Cortex of kidney (tissue), 1 donor: Measurements from ENCODE around the gene PACRG.
"Not testable (repeated sequence)": the region's sequence is repeated elsewhere in the genome, so short reads cannot be mapped to it uniquely, and the experiment has no call there.

Experiments
- DNase-seq: peaks from one replicate; lab custom pipeline; 2025; lab: John Stamatoyannopoulos, UW

PACRG gene

DNA sequence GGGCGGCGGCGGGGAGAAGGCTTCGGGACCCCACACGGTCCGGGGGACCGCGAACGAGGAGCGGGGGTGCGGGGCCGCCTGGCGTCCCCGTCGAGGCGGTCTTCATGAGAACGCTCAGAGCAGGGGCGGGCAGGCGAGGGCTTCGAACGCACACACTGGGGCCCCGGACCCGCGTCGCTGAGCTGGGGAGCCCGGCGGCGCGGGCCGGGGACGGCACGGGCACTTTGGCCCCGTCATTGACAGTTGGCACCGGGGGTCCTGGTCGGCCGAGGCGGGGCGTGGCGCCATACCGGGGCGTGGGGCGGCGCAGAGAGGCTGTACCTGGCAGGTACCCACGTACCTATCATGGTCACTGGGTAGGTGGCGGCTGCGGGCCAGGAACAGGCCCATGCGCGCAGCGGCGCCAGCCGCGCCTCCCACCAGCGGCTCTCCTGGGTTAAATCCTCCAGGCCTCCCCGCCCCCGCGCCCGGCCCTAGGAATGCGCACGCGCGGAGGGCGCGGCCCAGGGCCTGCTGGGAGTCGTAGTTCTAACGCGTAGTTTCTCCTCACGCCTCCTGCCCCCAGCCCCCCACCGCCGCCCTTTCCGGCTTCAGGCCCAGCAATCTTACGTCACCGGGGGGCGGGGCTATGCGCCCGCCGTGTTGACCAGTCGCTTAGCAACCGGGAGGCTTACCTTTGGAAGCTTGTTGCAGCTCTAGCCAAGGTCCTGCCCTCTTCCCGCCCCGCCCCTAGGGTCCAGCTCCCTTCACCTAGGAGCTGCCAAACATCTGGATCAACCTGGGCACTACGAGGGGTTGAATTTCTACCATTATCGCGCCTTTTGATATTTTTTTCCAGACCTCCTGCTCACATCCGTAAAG, at the start of gene PACRG, which contains the start of gene PRKN:
PACRG (plus strand) TSS at position 653 of the 861 bp plus-strand sequence.
PRKN (minus strand) TSS at position 445 of the 861 bp plus-strand sequence.
- DNase-seq = peak; percentile 82

DNA sequence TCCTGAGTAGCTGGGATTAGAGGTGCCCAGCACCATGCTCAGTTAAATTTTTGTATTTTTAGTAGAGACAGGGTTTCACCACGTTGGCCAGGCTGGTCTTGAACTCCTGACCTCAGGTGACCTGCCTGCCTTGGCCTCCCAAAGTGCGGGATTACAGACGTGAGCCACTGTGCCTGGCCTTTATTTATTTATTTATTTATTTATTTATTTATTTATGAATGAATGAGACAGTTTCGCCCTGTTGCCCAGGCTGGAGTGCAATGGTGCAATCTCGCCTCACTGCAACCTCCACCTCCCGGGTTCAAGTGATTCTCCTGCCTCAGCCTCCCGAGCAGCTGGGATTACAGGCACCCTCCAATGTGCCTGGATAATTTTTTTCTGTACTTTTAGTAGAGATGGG, 48.9 kb upstream of the PACRG start:
- DNase-seq = not testable (repeated sequence)

DNA sequence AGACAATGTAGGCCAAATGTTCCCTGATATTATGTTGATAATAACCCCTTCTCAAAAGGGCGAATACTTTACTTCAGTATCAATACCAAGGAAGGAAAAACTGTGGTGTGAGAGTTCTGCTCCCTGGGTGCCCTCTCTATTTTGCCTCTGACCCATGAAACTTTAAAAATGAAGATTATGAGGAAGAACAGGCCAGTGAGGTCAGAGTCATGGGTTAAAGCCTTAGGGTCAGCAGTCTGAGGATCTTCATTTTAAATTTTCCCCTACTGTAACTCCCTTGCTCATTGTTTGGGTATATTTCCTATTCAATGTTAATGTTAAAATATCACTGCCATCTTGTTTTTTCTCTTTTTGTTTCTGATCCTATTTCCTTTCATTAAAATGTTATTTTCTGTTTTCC, 48.1 kb upstream of the PACRG start:
- DNase-seq = no peak

DNA sequence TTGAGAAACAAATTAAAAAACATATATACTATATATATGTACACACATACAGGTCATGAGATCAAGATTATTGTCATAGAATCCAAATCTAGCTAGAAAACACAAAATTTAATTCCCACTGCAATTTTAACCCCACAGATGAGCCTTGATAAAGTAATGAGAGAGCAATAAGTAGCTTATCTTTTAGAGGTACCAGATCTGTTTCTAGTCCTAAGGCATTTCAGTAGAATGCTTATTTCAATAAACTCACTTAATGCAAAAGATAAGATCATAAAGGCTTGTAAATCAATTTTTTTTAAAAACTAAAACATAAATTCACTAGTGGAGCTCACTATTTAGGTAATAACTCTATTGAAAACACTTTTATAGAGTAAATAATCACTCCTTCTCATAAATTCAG, 47.4 kb upstream of the PACRG start:
- DNase-seq = no peak

DNA sequence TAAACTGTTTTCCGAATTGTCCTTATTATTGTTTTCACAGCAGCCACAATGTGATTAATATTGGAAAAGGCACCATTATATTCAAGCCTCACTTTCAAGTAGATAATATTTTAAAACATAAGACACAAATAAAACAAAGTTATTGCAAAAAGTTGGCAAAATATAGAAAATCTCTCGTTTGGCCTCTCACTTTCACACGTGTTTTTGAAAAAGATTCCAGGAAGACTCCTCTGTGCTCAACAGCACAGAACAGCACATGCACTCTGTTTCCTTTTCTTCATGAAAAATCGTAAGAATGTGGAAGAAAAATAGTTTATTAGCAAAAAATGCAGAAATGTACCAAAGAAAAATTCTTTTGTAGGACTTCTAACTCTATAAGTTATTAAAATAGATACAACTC, 46.9 kb upstream of the PACRG start:
- no peak for DNase-seq

DNA sequence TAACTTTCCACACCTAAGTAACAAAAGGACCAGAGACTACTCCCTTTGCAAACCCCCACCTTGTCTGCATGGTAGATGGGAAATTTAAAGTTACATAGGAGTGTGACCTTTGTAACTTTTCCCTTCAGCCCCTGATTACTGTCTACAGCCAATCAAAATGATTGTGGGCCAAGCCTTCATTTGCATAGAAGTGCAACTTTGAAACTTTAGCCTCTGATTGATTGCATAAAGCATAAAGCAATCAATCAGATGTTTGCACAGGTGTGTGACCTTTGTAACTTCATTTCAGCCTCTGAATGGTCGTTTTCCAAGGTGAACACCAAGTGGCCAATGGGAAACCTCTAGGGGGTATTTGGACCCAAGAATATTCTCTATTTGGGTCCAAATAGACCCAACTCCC, 46.3 kb upstream of the PACRG start:
- no peak for DNase-seq

DNA sequence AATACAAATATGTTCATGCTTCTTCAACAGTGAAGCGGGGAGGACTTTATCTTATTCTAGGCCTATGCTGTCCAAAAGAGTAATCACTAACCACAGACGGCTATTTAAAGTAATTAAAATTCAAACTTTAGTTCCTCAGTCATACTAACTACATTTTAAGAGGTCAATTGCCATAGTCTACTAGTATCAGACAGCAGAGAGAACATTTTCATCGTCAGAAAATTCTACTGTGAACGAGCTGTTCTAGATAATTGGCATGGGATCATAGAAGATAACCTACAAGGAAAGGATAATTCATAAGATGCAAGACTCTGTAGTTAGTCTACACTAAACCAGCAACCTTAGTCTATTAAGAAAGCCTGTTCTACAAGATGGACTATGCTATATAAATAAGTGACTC, 44.6 kb upstream of the PACRG start:
- no peak for DNase-seq

DNA sequence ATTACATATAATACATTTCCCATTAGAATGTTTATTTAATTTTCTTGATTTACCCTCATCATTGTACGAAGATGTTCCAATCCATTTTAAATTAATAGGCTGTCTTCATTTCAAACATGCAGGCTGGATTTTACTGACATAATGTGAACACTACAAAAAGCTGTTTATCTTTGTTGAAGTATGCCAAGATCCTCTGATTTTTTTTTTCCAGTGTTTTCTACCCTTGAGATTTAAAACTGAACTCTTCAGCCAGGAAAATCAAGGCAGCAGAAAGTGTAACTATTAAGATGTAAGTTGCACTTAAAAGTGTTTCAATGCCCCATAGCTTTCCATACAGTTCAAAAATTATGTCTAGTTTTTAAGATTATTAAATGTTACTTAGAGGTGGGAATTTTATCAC, 43.7 kb upstream of the PACRG start:
- no peak for DNase-seq

DNA sequence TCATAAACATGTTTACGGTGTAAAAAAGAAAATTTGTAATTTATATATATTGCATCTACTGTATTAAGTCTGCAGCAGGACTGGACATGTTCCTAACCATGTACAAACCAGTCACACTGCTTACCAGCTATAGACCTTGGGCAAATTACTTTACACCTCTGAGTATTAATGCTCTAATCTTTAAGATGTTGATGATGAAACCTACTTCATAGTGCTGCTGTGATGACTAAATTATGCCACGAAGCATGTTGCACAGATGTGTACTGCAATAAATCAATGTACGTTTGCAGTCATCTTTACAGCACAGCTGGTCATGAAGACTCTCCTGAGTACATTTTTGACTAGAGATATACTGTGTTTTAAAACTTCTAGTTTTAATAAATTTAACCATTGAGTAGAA, 42.8 kb upstream of the PACRG start:
- no peak for DNase-seq

DNA sequence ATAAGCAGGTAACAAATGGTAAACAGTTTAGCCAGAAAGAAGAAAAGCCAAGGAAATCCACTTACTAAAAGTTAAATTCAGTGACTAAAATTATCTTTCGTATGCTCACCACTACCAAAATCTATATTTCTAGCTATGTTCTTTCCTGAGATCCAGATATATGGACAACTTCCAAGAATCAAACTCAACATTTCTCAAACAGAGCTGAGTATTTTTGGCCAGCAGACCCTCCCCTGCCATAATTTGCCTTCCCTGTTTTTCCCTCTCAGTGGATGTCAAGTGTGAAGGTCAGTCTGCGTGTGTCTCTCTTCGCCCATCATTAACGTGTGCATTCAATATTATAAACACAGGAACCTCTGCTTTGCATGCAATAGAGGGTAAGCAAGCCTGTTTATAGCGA, 42.2 kb upstream of the PACRG start:
- no peak for DNase-seq

DNA sequence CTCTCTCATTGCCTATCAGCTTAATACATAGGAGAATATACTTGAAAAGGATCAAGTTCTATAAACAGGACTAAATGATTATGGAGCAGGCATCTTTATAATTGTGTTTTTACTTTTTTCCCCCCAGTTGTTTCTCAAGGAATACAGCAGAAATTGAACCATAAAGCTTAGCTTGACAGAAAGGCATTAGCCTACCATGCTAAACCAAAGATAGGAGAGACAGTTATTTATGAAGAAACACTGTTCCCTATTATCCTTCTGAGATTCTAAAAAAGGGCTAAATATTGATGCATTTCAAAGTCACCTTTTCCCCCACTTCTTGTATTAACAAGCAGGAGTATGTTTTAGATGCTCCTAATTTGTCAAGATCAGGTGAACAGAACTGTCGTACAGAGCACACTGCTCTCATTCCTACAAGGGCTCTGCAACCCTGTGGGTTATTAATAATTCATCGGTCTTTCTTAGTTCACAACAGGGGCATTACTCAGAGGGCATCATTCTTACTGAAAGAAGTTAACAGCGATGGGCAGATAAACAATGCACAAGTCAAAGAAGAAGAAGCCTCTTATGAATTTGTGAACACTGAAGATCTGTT, 38.9 kb upstream of the PACRG start:
- DNase-seq = no peak

DNA sequence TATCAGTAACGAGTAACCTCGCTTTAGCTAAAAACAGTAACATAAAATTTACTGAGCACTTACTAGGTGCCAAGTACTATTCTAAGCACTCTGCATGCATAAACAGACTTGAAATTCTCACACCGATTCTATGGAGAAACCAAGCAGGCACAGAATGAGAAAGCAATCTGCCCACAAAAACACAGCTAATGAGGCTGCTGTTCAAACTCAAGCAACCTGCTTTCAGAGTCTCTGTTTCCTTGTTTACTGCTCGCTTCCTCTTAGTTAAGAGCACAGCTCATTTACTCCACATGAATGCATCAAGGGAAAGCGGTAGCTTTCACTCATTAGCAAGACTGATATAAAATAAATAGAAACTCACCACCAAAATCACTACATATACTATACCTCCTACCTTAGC, 37.6 kb upstream of the PACRG start:
- no peak for DNase-seq

DNA sequence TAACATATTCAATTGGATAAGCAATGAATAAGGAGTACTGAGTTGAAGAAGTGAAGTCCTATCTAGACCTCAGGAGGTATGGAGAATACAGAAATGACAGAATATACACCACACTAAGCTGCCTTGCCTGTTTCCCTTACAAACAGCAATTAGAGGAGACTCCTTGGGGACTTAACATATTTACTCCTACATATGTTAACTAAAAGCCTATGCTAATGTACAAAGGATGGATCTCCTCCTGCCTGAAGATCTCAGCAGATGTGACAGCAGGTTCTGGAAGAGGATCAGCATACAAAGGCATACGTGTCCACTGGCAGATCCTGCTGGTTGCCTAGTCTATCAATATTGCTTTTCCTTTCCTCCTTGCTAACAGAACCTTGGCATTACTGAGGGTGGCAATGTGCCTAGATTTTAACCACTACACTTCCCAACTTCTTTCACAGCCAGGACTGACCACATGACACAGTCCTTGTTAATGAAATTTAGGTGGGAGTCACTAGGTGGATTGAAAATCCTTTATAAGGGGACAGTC, 29.8 kb upstream of the PACRG start:
- DNase-seq = no peak

DNA sequence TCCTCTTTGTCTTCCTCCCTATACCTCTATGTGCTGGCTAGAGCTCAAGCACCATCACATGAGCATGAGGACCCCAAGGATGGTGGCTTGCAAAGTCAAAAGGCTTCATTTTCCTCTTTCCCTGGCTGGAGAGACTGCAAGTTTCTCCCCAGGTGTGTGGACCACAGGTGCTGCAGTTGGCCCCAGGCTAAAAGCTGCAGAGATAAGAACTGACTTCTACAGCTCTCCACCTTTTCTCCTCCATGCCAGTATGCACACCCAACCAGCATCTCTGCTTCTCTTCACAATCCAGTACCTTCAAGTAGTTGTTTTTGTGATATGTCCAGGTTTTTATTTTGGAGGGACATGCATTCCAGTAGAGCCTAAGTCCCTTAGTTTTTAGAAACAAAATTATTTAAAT, 29.3 kb upstream of the PACRG start:
- DNase-seq = no peak

DNA sequence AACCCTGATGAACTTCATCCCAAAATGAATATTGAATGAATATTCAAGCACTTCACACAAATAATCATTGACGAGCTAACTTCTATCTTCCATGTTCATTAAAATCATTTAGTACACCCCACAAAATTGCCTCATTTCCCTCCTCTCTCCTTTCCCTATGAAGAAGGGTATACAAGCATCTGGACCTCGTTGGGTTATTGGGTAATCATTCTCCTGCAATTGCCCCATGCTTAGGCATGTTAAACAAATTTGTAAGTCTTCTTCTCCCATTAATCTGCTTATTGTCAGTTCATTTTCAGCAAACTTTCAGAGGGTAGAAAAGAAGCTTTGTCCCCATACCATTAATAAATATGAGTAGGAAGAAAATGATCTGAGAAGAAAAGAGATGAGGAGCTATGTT, 27.8 kb upstream of the PACRG start:
- DNase-seq = no peak

DNA sequence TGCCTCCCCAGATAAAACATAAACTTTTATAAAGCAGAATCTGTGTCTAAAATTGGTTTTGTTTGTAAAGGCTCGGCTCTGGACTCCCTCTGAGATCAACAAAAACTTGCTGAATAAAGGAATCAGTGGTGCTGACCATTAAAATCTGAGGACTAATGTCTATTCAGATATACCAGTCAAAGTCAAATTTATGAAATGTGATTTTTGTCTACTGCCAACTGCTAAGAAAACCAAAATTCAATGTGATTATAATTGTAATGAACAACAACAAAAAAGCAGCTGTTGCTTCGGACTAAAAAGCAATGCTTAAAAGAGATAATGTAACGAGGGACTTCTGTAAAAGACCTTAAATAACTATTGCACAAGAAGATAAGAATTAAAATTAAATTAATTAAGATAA, 26.8 kb upstream of the PACRG start:
- no peak for DNase-seq

DNA sequence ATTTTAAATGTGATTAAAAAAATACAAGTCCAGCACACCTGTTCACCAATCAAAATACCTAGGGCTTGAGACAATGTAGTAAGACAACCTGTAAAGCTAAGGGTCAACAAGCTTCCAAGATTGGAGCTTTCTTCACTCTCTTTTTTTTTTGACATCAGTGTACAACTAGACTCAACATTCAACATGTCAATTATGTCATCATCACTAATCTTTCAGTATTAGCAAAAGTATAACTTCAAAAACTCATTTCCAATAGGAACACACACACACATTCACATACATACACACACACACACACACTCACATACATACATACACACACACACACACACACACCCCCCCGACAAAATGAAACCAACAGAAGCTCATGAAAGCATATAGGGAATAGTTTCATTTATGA, 26.2 kb upstream of the PACRG start:
- DNase-seq = no peak

DNA sequence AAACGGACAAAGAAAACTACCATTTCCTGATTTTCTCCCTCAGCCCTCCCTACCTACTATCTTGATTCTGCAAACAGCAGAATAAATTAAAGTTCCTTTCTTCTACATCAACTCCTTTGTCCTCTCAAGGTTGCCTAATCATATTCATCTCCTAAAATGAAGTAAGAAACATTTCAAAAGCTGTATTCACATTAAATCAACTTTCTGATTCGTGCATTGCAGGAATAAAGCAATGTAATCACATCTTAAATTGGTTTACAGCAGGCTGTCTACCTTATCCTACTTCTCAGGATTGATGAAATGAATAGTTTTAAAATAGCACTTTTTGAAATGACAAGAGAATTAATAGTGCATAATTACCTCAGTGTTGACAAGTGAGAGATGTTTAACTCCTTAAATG, 25.3 kb upstream of the PACRG start:
- no peak for DNase-seq

DNA sequence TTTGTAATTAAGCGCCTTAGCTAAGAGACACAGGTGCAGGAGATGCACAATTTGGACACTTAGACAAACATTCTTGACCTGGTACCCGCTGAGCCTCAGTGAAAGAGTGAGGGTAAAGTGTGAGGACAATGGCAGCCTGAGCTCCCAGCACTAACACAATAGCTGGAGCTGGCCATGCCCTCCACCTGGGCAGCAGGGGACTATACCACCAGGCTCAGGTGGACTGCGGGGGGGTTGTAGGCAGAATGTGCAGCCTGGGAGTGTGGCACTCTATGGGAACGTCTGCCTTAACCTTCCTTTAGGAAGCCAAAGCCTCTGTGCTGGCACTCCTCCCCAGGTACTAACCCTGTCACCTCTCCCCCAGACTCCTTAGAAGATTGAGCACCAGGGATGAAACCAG, 23.8 kb upstream of the PACRG start:
- DNase-seq = no peak

DNA sequence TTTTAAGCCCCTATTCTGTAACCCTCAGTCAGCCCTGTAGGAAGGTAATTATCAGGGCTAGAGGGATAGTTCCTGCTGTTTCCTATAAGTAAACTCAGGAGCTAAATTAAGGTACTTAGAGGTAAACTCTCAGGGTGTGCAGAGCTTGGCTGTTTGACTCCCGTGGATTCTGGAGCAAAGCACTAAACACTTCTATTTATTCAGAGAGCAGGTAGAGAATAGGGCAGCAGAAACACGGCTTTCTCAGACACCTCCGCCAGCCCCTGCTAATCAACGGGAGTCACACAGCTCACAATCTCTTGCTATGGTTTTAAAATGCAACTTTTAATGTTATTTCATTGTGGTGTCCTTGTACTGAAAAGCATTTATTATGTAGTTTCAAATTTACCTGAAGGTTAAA, 22.0 kb upstream of the PACRG start:
- DNase-seq = no peak

DNA sequence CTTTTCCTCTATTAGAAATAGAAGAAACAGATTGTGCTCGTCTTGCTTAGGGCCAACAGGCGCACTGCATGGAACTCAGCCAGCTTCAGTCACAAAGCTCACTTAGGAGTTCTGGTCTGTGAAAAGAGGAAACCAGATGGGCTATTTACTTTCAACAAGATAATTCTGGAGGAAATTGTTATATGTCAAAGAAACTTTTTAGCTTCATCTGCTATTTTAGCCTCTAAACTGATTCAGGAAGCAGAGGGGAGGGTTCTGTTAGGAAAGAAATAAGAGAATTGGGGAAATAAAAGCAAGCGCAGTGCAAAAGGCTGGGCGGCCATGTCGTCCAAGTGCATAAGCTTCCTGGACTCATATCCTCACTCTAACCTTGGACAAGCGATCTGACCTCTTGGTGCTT, 21.5 kb upstream of the PACRG start:
- no peak for DNase-seq

DNA sequence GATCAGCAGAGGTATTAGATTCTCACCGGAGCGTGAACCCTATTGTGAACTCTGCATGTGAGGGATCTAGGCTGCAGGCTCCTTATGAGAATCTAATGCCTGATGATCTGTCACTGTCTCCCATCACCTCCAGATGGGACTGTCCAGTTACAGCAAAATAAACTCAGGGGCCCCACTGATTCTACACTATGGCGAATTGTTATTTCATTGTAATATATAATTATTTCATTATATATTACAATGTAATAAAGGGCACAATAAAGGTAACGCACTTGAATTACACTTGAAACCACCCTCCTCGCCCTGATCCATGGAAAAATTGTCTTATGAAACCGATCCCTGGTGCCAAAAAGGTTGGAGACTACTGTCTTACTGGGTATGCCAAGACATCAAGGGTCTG, 18.8 kb upstream of the PACRG start:
- DNase-seq = no peak

DNA sequence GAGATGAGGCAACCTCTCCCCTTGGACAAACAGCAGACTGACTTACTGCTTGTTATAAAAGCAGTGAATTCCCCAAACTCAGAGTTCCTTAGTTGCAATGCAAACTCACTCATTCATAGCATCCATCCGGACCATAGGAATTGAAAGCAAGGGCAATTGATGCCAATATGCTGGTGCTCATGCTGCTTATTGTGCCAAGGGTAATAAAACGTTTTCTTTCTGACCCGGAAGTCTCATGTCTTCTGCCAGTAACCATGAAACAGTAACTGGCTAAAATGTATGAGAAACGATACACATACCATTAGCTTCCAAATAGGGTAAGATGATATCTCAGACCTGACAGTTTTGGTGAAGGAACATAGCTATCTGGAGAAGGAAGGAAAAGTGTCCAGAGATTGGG, 18.3 kb upstream of the PACRG start:
- no peak for DNase-seq

DNA sequence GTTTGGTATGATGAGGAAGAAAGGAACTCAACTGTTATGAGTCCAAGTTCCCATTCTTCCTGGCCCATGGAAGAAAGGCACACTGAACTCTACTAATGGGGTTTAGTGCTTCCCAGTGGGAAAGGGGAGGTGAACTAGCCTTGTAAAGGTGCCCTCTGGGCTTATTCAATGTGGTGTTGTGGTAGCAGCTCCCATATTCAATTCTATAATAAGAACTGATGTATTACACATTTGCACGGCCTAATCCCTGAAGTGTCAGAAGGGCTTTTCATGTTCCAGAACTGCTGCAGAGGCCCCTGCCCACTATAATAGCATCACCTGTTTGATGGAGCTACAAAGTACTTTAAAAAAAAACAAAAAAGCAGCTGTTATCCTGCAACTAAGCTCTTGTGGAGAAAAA, 17.4 kb upstream of the PACRG start:
- DNase-seq = no peak
